ENCODE data around the gene CENPM.

The CENPM gene

GRCh38 chr22:41891407-41891806 is 55.5 kb downstream of the CENPM start:
- H3K27ac ChIP-seq = no peak overlapping the region
- no peaks in the 10 kb centered on the region for H3K4me1 ChIP-seq (ENCODE audit: control insufficient read depth in 1 of 2, insufficient read depth in 1 of 2, low read depth in 1 of 2, low read length in 1 of 2)
- no peaks in the 10 kb centered on the region for H3K9me3 ChIP-seq
- H3K4me3 ChIP-seq (ENCODE audit: low read depth in 1 of 2, low read length in 1 of 2) = no peak overlapping the region
- no peaks in the 10 kb centered on the region for H3K27me3 ChIP-seq
- peaks cover 88% of the 10 kb centered on the region for H3K36me3 ChIP-seq
- no peak for TF ChIP-seq CTCF (IDR thresholded peaks at IDR 0.05)

All from neutrophil (primary cell).